ENCODE results near the gene C8G.

Gene C8G

GRCh38 chr9:136944519-136945332 is at the start of gene C8G, which contains the start of gene FBXW5:
TSS of gene C8G (plus strand) at chr9:136945243. CDS start at chr9:136945321, 78 bp downstream.
TSS of gene FBXW5 (minus strand) at chr9:136944738. CDS start at chr9:136944083, 655 bp downstream.
- peak; percentile 93 for DNase-seq (ENCODE audit: low read depth)
- peak; percentile 56 for TF ChIP-seq CTCF (IDR thresholded peaks at IDR 0.05; ENCODE audit: low read length, missing control alignments)
- H3K4me3 ChIP-seq (replicated peaks; ENCODE audit: low read depth, low read length): peak within 1 kb of the TSS; percentile 75

GRCh38 chr9:136896027-136896426 is 49.0 kb upstream of the C8G start:
- DNase-seq (ENCODE audit: low read depth): no peak
- TF ChIP-seq CTCF (IDR thresholded peaks at IDR 0.05; ENCODE audit: low read length, missing control alignments): no peak
- no peak overlapping the region for H3K4me3 ChIP-seq (replicated peaks; ENCODE audit: low read depth, low read length)

GRCh38 chr9:136898483-136899100 is 46.5 kb upstream of the C8G start:
- TF ChIP-seq CTCF (IDR thresholded peaks at IDR 0.05; ENCODE audit: low read length, missing control alignments): no peak
- no peak overlapping the region for H3K4me3 ChIP-seq (replicated peaks; ENCODE audit: low read depth, low read length)
- no peak for DNase-seq (ENCODE audit: low read depth)

- DNase-seq (ENCODE audit: low read depth): no peak
- H3K4me3 ChIP-seq (replicated peaks; ENCODE audit: low read depth, low read length): no peak overlapping the region
- no peak for TF ChIP-seq CTCF (IDR thresholded peaks at IDR 0.05; ENCODE audit: low read length, missing control alignments)
These were observed 45.8 kb upstream of the C8G start for GRCh38 chr9:136899196-136899595.

GRCh38 chr9:136900556-136900955 is 44.5 kb upstream of the C8G start:
- DNase-seq (ENCODE audit: low read depth): no peak
- no peak for TF ChIP-seq CTCF (IDR thresholded peaks at IDR 0.05; ENCODE audit: low read length, missing control alignments)
- no peak overlapping the region for H3K4me3 ChIP-seq (replicated peaks; ENCODE audit: low read depth, low read length)

- no peak for DNase-seq (ENCODE audit: low read depth)
- H3K4me3 ChIP-seq (replicated peaks; ENCODE audit: low read depth, low read length): no peak overlapping the region
- no peak for TF ChIP-seq CTCF (IDR thresholded peaks at IDR 0.05; ENCODE audit: low read length, missing control alignments)
These were observed 44.0 kb upstream of the C8G start for GRCh38 chr9:136900988-136901515.
